Glutamatergic neuron (in vitro differentiated cells): Measurements from ENCODE around the gene EIF4E3. TPM values are rescaled to one million over a fixed set of nuclear protein-coding genes. Genes with fewer than 3 reads are reported as not detected.

Experiments used
- DNase-seq: peaks from one replicate; pipeline ENCODE4 v3.0.0; 2022
- H3K27ac Mint-ChIP-seq: one replicate; pipeline ENCODE4 v1.8.0; 2020; ENCODE audit warnings: mild to moderate bottlenecking, mixed read lengths, inconsistent platforms; ENCODE audit not compliant: unreplicated experiment
- H3K27me3 Mint-ChIP-seq: one replicate; pipeline ENCODE4 v1.8.0; 2020; ENCODE audit warnings: mild to moderate bottlenecking, moderate library complexity, mixed read lengths, inconsistent platforms; ENCODE audit not compliant: unreplicated experiment
- H3K36me3 Mint-ChIP-seq: one replicate; pipeline ENCODE4 v1.8.0; 2020; ENCODE audit warnings: mild to moderate bottlenecking, mixed read lengths, inconsistent platforms; ENCODE audit not compliant: unreplicated experiment
- H3K4me1 Mint-ChIP-seq: one replicate; pipeline ENCODE4 v1.8.0; 2020; ENCODE audit warnings: mild to moderate bottlenecking, low read depth, mixed read lengths, inconsistent platforms; ENCODE audit not compliant: unreplicated experiment
- H3K4me3 Mint-ChIP-seq: one replicate; pipeline ENCODE4 v1.8.0; 2020; ENCODE audit warnings: mild to moderate bottlenecking, mixed read lengths, inconsistent platforms; ENCODE audit not compliant: unreplicated experiment
- H3K9me3 Mint-ChIP-seq: one replicate; pipeline ENCODE4 v1.8.0; 2020; ENCODE audit warnings: mild to moderate bottlenecking, moderate library complexity, mixed read lengths, inconsistent platforms; ENCODE audit not compliant: unreplicated experiment
- CTCF ChIP-seq: fragments of 200-600 bp; sonication (generic); IDR thresholded peaks from one replicate; pipeline ENCODE4 v1.5.0; 2021; ENCODE audit not compliant: partially characterized antibody, unreplicated experiment
- total RNA-seq: library from RNA; stranded (reverse); fragmentation: NEBNext Ultra II Directional; extraction: Animal tissue kit (Norgen Biotek cat#: 25700); gene quantifications from one replicate; pipeline ENCODE4 v1.2.1, GENCODE V29; 2021; ENCODE audit not compliant: unreplicated experiment

EIF4E3 gene
- total RNA-seq, 1 donor from 2014 or later = 21.9 TPM

- Mint-ChIP-seq H3K27ac (no peak overlapping the region), H3K4me1 (peaks cover 21% of the 10 kb centered on the region)
- DNase-seq = no peak
Observed at GRCh38 chr3:71692139-71692538, 33.1 kb downstream of the EIF4E3 start.

GRCh38 chr3:71690341-71690841 is 34.8 kb downstream of the EIF4E3 start:
- Mint-ChIP-seq H3K4me3 (no peak overlapping the region), H3K27ac (peak overlapping the region; percentile 73), H3K4me1 (peaks cover 14% of the 10 kb centered on the region), H3K9me3 (no peaks in the 10 kb centered on the region), H3K36me3 (peaks cover 5% of the 10 kb centered on the region), H3K27me3 (no peaks in the 10 kb centered on the region)
- DNase-seq = no peak
- TF ChIP-seq CTCF = no peak

More at GRCh38 chr3:71692139-71692538, 33.1 kb downstream of the EIF4E3 start:
- Mint-ChIP-seq H3K27me3 (no peaks in the 10 kb centered on the region), H3K9me3 (no peaks in the 10 kb centered on the region), H3K36me3 (no peaks in the 10 kb centered on the region), H3K4me3 (no peak overlapping the region)
- TF ChIP-seq CTCF = no peak

- H3K9me3 Mint-ChIP-seq = no peaks in the 10 kb centered on the region
- no peaks in the 10 kb centered on the region for H3K27me3 Mint-ChIP-seq
- TF ChIP-seq CTCF = no peak
- DNase-seq = no peak
- H3K4me3 Mint-ChIP-seq = no peak overlapping the region
- no peak overlapping the region for H3K27ac Mint-ChIP-seq
- peaks cover 21% of the 10 kb centered on the region for H3K4me1 Mint-ChIP-seq
- peaks cover 5% of the 10 kb centered on the region for H3K36me3 Mint-ChIP-seq
Observed at GRCh38 chr3:71689291-71689690, 35.9 kb downstream of the EIF4E3 start.

GRCh38 chr3:71688121-71688520 is 37.1 kb downstream of the EIF4E3 start:
- Mint-ChIP-seq H3K36me3 (peaks cover 5% of the 10 kb centered on the region), H3K27ac (no peak overlapping the region), H3K27me3 (no peaks in the 10 kb centered on the region), H3K4me1 (peaks cover 26% of the 10 kb centered on the region), H3K4me3 (no peak overlapping the region), H3K9me3 (no peaks in the 10 kb centered on the region)
- no peak for TF ChIP-seq CTCF
- no peak for DNase-seq

GRCh38 chr3:71685686-71686085 is 39.5 kb downstream of the EIF4E3 start:
- H3K27me3 Mint-ChIP-seq = no peaks in the 10 kb centered on the region
- peaks cover 22% of the 10 kb centered on the region for H3K4me1 Mint-ChIP-seq
- H3K9me3 Mint-ChIP-seq = no peaks in the 10 kb centered on the region

More at GRCh38 chr3:71685686-71686085, 39.5 kb downstream of the EIF4E3 start:
- Mint-ChIP-seq H3K4me3 (no peak overlapping the region), H3K27ac (no peak overlapping the region), H3K36me3 (peaks cover 5% of the 10 kb centered on the region)
- no peak for DNase-seq
- TF ChIP-seq CTCF = no peak
